Frontal cortex (tissue), 4 donors: ENCODE data around the gene DUSP16. TPM values are rescaled to one million over a fixed set of nuclear protein-coding genes. Genes with fewer than 3 reads are reported as not detected.
"Not testable (repeated sequence)": the region's sequence is repeated elsewhere in the genome, so short reads cannot be mapped to it uniquely, and the experiment has no call there.

Experiments
- DNase-seq, 2 donors: peaks; one replicate each; pipeline ENCODE4 v3.0.0; 2012; ENCODE audit warnings: low spot score in 2 of 2
- FAIRE-seq: peaks from 2 replicates; lab custom pipeline; 2012; peaks lifted over from hg19 to GRCh38; lab: Jason Lieb, UNC
- total RNA-seq: library from RNA; depleted of rRNA; stranded (reverse); fragments of >200 nt; gene quantifications from one replicate; pipeline ENCODE4 v1.2.3, GENCODE V29; 2014
- donor health status: control.
- donor health status: control.
- donor health status: control.

Gene DUSP16, protein sequence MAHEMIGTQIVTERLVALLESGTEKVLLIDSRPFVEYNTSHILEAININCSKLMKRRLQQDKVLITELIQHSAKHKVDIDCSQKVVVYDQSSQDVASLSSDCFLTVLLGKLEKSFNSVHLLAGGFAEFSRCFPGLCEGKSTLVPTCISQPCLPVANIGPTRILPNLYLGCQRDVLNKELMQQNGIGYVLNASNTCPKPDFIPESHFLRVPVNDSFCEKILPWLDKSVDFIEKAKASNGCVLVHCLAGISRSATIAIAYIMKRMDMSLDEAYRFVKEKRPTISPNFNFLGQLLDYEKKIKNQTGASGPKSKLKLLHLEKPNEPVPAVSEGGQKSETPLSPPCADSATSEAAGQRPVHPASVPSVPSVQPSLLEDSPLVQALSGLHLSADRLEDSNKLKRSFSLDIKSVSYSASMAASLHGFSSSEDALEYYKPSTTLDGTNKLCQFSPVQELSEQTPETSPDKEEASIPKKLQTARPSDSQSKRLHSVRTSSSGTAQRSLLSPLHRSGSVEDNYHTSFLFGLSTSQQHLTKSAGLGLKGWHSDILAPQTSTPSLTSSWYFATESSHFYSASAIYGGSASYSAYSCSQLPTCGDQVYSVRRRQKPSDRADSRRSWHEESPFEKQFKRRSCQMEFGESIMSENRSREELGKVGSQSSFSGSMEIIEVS
- total RNA-seq: 9.8 TPM

DNA sequence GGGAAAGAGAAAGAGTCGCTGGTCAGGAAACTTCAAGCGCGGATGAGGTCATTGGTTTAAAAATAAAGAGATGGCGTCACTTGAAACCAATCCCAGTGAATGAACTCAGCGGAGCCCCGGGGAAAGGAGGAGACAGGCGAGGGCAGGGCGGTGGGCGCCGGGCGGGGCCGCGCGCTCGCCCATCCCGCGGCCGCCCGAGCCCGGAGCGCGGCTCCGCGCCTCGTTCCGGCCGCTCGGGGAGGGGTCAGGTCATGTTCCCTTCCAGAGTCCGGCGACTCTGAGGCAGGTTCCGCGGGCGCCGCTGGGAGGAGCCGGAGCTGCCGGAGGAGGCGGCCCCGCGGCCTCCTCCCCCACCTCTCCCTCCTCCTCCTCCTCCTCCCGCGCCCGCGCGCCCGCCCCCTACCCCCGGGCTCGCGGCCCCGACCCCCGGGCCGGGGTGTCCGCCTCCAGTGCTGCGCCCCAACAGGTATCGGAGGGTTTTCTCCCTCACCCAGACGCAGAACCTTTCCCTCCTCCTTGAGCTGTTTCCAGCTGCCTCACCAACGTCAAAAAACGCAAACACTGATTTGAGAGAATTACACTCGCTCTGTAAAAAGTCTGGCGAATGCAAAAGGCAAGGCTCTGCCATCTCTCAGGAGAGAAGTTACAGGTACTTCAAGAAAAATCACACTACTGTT is at the start of gene DUSP16:
TSS of gene DUSP16 (minus strand) at position 279 of the 677 bp plus-strand sequence. CDS start 41,765 bp downstream, outside the sequence.
- no peak for FAIRE-seq
- DNase-seq: peak; percentile 92 to 94

DNA sequence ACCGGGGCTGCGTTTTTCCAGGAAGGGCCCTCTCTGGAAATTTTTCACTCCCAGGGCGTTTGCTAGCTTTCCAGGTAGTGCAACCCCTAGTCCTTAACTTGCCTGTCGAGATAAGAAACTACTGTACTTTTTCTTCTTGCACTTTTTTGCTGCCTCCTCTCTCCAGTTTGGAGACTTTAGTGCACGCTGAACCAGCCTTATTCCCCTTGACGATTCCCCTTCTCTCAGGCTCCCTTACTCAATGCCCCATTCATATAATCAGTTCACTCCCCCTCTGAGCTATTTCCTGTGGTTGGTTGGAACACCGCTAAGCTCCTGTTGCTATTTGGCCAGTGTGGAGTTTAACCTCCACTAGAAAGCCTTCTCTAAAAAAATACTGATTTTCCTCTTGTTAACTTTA is 49.7 kb upstream of the DUSP16 start:
- FAIRE-seq (no peak), DNase-seq (peak; percentile 40 to 46)

- DNase-seq (peak; percentile 85 to 87), FAIRE-seq (no peak)
Observed at GRCh38 chr12:12611512-12612306, 49.0 kb upstream of the DUSP16 start, which contains the start of gene CREBL2. Gene CREBL2, plus strand, starts transcription at chr12:12611876. Its CDS starts 297 bp downstream, at chr12:12612173.

- FAIRE-seq (no peak), DNase-seq (no peak)
Observed at GRCh38 chr12:12610711-12611110, 48.0 kb upstream of the DUSP16 start.

- FAIRE-seq: no peak
Observed at GRCh38 chr12:12609692-12610091, 47.0 kb upstream of the DUSP16 start.

GRCh38 chr12:12608557-12608957 is 45.9 kb upstream of the DUSP16 start:
- DNase-seq (no peak), FAIRE-seq (no peak)

More at GRCh38 chr12:12609692-12610091, 47.0 kb upstream of the DUSP16 start:
- DNase-seq: no peak

- DNase-seq (no peak), FAIRE-seq (no peak)
Observed at GRCh38 chr12:12606781-12607589, 44.3 kb upstream of the DUSP16 start.

- FAIRE-seq: no peak
- no peak for DNase-seq
Observed at GRCh38 chr12:12604740-12605139, 42.1 kb upstream of the DUSP16 start.

DNA sequence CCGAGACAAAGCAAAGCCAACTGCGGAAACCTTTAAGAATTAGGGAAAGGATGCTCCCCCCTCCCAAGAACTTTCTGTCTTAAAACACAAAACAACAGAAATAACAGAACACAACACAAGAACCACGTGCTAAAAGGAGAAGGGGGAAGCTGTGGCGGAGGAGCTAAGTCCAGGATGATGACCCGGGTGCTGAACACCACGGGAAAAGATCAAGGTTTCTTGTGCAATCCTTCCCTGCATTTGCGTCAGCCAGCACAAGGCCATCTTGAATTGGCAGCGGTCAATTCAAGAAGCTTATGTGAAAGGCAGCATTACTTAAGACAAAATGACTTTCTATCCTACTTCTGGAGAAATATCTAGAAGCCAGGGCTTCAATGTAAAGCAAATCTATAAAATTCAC is 38.0 kb upstream of the DUSP16 start:
- DNase-seq: no peak
- no peak for FAIRE-seq

GRCh38 chr12:12599750-12600643 is 37.3 kb upstream of the DUSP16 start:
- DNase-seq (no peak), FAIRE-seq (no peak)

- FAIRE-seq (no peak), DNase-seq (no peak)
Observed at GRCh38 chr12:12598864-12599263, 36.2 kb upstream of the DUSP16 start.

DNA sequence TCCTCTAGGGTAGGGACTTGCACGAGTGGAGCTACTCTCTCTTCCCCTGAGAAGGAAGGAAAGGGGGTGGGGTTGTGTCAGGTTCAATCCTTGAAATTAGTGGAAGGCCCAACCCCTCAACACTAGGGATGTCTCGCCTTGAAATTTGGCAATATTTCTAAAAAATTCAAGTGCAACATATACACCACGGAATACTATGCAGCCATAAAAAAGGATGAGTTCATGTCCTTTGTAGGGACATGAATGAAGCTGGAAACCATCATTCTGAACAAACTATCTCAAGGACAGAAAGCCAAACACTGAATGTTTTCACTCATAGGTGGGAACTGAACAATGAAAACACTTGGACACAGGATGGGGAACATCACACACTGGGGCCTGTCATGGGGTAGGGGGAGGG is 33.9 kb upstream of the DUSP16 start:
- not testable (repeated sequence) for DNase-seq, FAIRE-seq

DNA sequence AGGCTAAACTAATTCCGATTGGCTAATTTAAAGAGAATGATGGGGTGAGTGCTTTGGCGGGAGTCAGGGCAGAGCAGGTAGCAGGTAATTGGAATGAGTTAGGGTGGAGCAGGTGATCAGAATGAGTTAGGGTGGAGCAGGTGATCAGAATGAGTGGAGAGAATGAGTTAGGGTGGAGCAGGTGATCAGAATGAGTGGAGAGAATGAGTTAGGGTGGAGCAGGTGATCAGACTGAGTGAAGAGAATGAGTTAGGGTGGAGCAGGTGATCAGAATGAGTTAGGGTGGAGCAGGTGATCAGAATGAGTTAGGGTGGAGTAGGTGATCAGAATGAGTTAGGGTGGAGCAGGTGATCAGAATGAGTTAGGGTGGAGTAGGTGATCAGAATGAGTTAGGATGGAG is 33.3 kb upstream of the DUSP16 start:
- not testable (repeated sequence) for FAIRE-seq

GRCh38 chr12:12592930-12593329 is 30.3 kb upstream of the DUSP16 start:
- FAIRE-seq (no peak), DNase-seq (no peak)

More for the DNA sequence above, 33.3 kb upstream of the DUSP16 start:
- not testable (repeated sequence) for DNase-seq

DNA sequence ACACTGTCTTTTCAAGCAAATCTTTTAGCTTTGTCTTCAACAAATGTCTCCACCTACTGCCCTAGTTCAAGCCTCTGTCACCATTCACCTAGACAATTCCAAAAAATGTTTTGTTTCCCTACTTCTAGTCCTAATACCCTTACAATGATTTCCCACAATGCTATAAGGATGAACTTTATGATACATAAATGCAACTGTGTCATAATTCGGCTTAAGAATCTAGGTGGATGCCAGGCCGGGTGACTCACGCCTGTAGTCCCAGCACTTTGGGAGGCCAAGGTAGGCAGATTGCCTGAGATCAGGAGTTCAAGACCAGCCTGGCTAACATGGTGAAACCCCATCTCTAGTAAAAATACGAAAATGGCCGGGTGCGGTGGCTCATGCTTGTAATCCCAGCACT is 28.3 kb upstream of the DUSP16 start:
- no peak for FAIRE-seq
- DNase-seq: no peak

DNA sequence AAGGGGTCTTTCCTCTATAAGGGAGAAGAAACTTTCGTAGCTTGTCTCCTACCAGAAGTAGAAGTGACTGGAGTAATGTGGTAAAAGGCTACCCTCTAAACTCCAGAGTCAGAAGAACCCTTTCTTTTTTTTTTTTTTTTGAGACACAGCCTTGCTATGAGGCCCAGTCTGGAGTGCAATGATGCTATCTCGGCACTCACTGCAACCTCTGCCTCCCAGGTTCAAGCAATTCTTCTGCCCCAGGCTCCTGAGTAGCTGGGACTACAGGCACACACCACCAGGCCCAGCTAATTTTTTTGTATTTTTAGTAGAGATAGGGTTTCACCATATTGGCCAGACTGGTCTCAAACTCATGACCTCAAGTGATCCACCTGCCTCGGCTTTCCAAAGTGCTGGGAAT is 25.8 kb upstream of the DUSP16 start:
- not testable (repeated sequence) for FAIRE-seq, DNase-seq

GRCh38 chr12:12587878-12588277 is 25.2 kb upstream of the DUSP16 start:
- FAIRE-seq: no peak
- no peak for DNase-seq
